H1 (cell line): ENCODE data around the gene FLNC.

Experiments used
- ATF3 ChIP-seq: IDR thresholded peaks from 2 replicates; pipeline ENCODE4 v1.6.1; 2011; ENCODE audit warnings: low read depth, mild to moderate bottlenecking, low read length; ENCODE audit not compliant: insufficient read depth
- BCL11A ChIP-seq, 2 experiments: IDR thresholded peaks; one replicate each; pipeline ENCODE4 v1.6.1; 2011; ENCODE audit warnings: low read depth in 2 of 2, low read length in 2 of 2, mild to moderate bottlenecking in 2 of 2
- CHD7 ChIP-seq: fragments of 300-600 bp; sonication (generic); IDR thresholded peaks from 2 replicates; pipeline ENCODE4 v1.7.1; 2012; ENCODE audit warnings: low read length, moderate library complexity, mild to moderate bottlenecking, inconsistent platforms; ENCODE audit not compliant: insufficient replicate concordance
- CTCF ChIP-seq, 3 experiments: IDR thresholded peaks; 1 replicate in 2 of 3; 2 replicates in 1 of 3; pipeline versions ENCODE4 v1.5.1 to v1.6.1; 2011; ENCODE audit warnings: low read length in 3 of 3, mild to moderate bottlenecking in 3 of 3, inconsistent platforms in 2 of 3, low read depth in 1 of 3, moderate library complexity in 1 of 3; ENCODE audit not compliant: insufficient read depth in 1 of 3; ENCODE audit errors: control extremely low read depth in 1 of 3
- GTF2F1 ChIP-seq: IDR thresholded peaks from 2 replicates; pipeline ENCODE4 v1.6.1; 2012; ENCODE audit warnings: low read depth, low read length, improper control_type of control experiment, borderline replicate concordance
- HDAC6 ChIP-seq: IDR thresholded peaks from one replicate; pipeline ENCODE4 v1.7.1; 2012; ENCODE audit warnings: low read depth, mild to moderate bottlenecking, inconsistent platforms, low read length, moderate library complexity
- KDM5A ChIP-seq: fragments of 200-600 bp; IDR thresholded peaks from 2 replicates; pipeline ENCODE4 v1.7.1; 2012; ENCODE audit warnings: mild to moderate bottlenecking, low read length, inconsistent platforms, mixed read lengths
- POLR2AphosphoS5 ChIP-seq: IDR thresholded peaks from 2 replicates; pipeline ENCODE4 v1.6.1; 2011; ENCODE audit warnings: low read depth, low read length
- SIN3A ChIP-seq, 2 experiments: IDR thresholded peaks in 1 of 2; conservative IDR thresholded peaks in 1 of 2; 2 replicates each; pipeline ENCODE4 v1.6.1; 2011 to 2012; ENCODE audit warnings: low read length in 2 of 2, improper control_type of control experiment in 1 of 2, low read depth in 1 of 2, mild to moderate bottlenecking in 1 of 2
- ZNF274 ChIP-seq: IDR thresholded peaks from 2 replicates; pipeline ENCODE4 v1.7.0; 2012; ENCODE audit warnings: low read length, borderline replicate concordance; ENCODE audit errors: extremely low read depth

GRCh38 chr7:128837521-128837921 lies 7.3 kb downstream of the FLNC start:
- no peak for TF ChIP-seq CTCF (IDR thresholded peaks at IDR 0.05; ENCODE audit: control extremely low read depth in 1 of 3, insufficient read depth in 1 of 3, low read depth in 1 of 3, low read length in 3 of 3)
- TF ChIP-seq ATF3: no peak
- TF ChIP-seq ZNF274: no peak
- TF ChIP-seq KDM5A: no peak
- TF ChIP-seq GTF2F1: no peak
- TF ChIP-seq POLR2AphosphoS5: no peak
- no peak for TF ChIP-seq SIN3A (conservative IDR thresholded peaks at IDR 0.05 in 1 of 2, IDR thresholded peaks at IDR 0.05 in 1 of 2; ENCODE audit: low read depth in 1 of 2, low read length in 2 of 2)
- no peak for TF ChIP-seq CHD7
- no peak for TF ChIP-seq BCL11A (IDR thresholded peaks at IDR 0.05; ENCODE audit: low read depth in 2 of 2, low read length in 2 of 2)
- no peak for TF ChIP-seq HDAC6
